Measurements from ENCODE around the gene GTF2I.

DNA sequence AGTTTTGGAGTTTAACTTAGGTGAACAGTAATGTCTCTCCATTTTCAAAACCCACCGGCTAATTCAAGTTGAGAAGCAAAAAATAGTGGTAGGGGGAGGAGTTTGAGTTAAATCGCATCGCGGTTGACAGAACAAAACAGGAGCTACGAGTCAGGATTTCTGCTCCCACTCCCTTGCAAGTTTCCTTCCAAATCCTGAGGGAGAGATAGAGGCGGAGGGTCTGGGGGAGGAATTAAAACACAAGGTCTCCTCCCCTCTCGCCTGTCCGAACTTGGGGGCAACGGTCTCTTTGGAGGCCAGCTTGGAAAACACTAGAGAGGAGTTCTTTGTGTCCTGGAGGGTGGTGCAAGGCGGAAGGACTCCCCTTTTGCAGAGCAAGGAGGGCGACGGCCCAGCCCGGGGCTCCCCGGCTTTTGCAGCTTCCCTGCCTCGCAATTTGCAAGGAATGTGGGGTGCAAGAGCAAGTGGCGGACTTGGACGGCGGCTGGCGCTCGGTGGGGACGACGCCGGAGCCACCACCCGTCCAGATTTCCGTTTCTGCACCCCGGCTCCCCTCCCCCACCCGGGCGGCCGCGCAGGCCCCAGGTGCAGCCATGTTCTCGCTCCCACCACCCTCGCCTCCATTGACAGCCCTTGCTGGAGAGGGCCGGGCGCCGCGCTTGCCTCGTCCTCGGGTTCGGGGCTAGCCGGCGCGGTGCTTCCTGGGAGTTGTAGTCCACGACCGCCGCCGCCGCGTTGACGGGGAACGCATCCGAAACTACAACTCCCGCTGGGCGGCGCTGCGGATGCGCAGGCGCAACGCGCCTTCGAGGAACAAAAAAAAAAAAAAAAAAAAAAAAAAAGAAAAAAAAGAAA lies 454 bp upstream of the GTF2I start:
- TF ChIP-seq ZFP3 (CRISPR knock-in tag; IDR thresholded peaks at IDR 0.05), result peak; percentile 53; the same call in 1 of the 2 replicates
- no peak for TF ChIP-seq RARB (CRISPR knock-in tag; IDR thresholded peaks at IDR 0.05)
- no peak; the same call in 1 of the 2 replicates for TF ChIP-seq SNAI2 (CRISPR knock-in tag; IDR thresholded peaks at IDR 0.05)
- TF ChIP-seq, protein P1, sequence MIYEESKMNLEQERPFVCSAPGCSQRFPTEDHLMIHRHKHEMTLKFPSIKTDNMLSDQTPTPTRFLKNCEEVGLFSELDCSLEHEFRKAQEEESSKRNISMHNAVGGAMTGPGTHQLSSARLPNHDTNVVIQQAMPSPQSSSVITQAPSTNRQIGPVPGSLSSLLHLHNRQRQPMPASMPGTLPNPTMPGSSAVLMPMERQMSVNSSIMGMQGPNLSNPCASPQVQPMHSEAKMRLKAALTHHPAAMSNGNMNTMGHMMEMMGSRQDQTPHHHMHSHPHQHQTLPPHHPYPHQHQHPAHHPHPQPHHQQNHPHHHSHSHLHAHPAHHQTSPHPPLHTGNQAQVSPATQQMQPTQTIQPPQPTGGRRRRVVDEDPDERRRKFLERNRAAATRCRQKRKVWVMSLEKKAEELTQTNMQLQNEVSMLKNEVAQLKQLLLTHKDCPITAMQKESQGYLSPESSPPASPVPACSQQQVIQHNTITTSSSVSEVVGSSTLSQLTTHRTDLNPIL (CRISPR knock-in tag; IDR thresholded peaks at IDR 0.05; ENCODE audit: low read depth), result no peak
